Right lobe of liver (tissue), 6 donors: ENCODE results near the gene CCL17. TPM values are rescaled to one million over a fixed set of nuclear protein-coding genes. Genes with fewer than 3 reads are reported as not detected.

Experiments used
- ATAC-seq, 4 donors: fragments of 200-7000 bp; cut with Tn5 transposase; one replicate each; pipeline ENCODE4 v1.9.1; 2020; ENCODE audit warnings: mild to moderate bottlenecking in 4 of 4, moderate library complexity in 4 of 4
- DNase-seq, 3 donors: peaks; one replicate each; pipeline ENCODE4 v3.0.0-alpha.2; 2020
- H3K27ac ChIP-seq, 3 donors: fragments of 200-600 bp; one replicate each; pipeline ENCODE4 v1.8.0; 2022
- H3K27me3 ChIP-seq, 2 donors: fragments of 200-600 bp; one replicate each; pipeline ENCODE4 v1.8.0; 2022
- H3K36me3 ChIP-seq, 4 donors: fragments of 200-600 bp; sonication (generic) in 1 of 4; one replicate each; pipeline versions ENCODE4 v1.5.1 to v1.8.0; 2017 to 2022; ENCODE audit warnings: control low read depth in 1 of 4
- H3K4me1 ChIP-seq, 4 donors: fragments of 200-600 bp; sonication (generic) in 1 of 4; one replicate each; pipeline versions ENCODE4 v1.5.1 to v1.8.0; 2017 to 2022; ENCODE audit warnings: control low read depth in 1 of 4
- H3K4me3 ChIP-seq, 3 donors: fragments of 200-600 bp; one replicate each; pipeline ENCODE4 v1.8.0; 2022
- H3K9me3 ChIP-seq, 4 donors: fragments of 200-600 bp; sonication (generic) in 1 of 4; one replicate each; pipeline versions ENCODE4 v1.5.1 to v1.8.0; 2017 to 2022; ENCODE audit warnings: control low read depth in 1 of 4
- POLR2A ChIP-seq: fragments of 450-650 bp; IDR thresholded peaks from one replicate; pipeline ENCODE4 v1.6.1; 2017; ENCODE audit warnings: antibody characterized with exemption, mild to moderate bottlenecking
- WGBS: methylation state at CpG from one replicate; pipeline ENCODE4 v1.1.6; 2018; ENCODE audit warnings: low coverage, low lambda C conversion rate; ENCODE audit not compliant: insufficient coverage; ENCODE audit errors: missing lambda C conversion rate; 5-methylcytosine and 5-hydroxymethylcytosine counted together
- intact Hi-C, 2 donors: fragments of 100-400 bp; cut with DNase I; formaldehyde crosslinking; loops; one replicate each; pipeline versions ENCODE4 v1.11.2 to v1.14.1; 2022
- total RNA-seq, 6 experiments: library from RNA; depleted of rRNA in 2 of 6; stranded (reverse); fragments of >200 nt in 2 of 6; fragmentation: NEBNext Ultra II Directional in 3 of 6; extraction: Animal tissue kit (Norgen Biotek cat#: 25700) in 3 of 6; gene quantifications; one replicate each; pipeline versions ENCODE4 v1.1.0 to v1.2.4, GENCODE V29; 2016 to 2023
- TF ChIP-seq, protein P1 (sequence below), 4 donors: fragments of 200-600 bp in 3 of 4; fragments of 450-650 bp in 1 of 4; IDR thresholded peaks; one replicate each; pipeline versions ENCODE4 v1.5.1 to v1.8.0; 2016 to 2022; ENCODE audit warnings: antibody characterized with exemption in 4 of 4, mild to moderate bottlenecking in 2 of 4
- donor health status: DM: no; HTN: yes; CAD: no.
- donor health status: DM: no; HTN: no; CAD: no.
- donor health status: DM: no; HTN: no; CAD: no.
- donor health status: DM: no; HTN: yes; CAD: no.
- donor health status: DM: no; HTN: yes; CAD: no.

The CCL17 gene
- total RNA-seq, 6 experiments from 2014 or later = not detected

- peaks cover 0 to 18% (median 10%) of the 10 kb centered on the region in 4 donors for H3K36me3 ChIP-seq
- H3K9me3 ChIP-seq = no peaks in the 10 kb centered on the region
- no peak overlapping the region for H3K27ac ChIP-seq
- H3K27me3 ChIP-seq = no peaks in the 10 kb centered on the region
- TF ChIP-seq, protein P1, sequence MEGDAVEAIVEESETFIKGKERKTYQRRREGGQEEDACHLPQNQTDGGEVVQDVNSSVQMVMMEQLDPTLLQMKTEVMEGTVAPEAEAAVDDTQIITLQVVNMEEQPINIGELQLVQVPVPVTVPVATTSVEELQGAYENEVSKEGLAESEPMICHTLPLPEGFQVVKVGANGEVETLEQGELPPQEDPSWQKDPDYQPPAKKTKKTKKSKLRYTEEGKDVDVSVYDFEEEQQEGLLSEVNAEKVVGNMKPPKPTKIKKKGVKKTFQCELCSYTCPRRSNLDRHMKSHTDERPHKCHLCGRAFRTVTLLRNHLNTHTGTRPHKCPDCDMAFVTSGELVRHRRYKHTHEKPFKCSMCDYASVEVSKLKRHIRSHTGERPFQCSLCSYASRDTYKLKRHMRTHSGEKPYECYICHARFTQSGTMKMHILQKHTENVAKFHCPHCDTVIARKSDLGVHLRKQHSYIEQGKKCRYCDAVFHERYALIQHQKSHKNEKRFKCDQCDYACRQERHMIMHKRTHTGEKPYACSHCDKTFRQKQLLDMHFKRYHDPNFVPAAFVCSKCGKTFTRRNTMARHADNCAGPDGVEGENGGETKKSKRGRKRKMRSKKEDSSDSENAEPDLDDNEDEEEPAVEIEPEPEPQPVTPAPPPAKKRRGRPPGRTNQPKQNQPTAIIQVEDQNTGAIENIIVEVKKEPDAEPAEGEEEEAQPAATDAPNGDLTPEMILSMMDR (IDR thresholded peaks at IDR 0.05) = no peak
- TF ChIP-seq POLR2A = no peak
- intact Hi-C loops = loop anchor here (5.0 to 10.0 kb wide), 2 partner anchors 90 to 93 kb away; no protein-coding TSS in a partner anchor
- no peak for DNase-seq
- H3K4me3 ChIP-seq = no peak overlapping the region
- WGBS = 67% methylated on average over 1 of the region's 3 CpGs
- ATAC-seq = no peak
- no peaks in the 10 kb centered on the region for H3K4me1 ChIP-seq
Measured at GRCh38 chr16:57424583-57424982, 20.0 kb downstream of the CCL17 start.

DNA sequence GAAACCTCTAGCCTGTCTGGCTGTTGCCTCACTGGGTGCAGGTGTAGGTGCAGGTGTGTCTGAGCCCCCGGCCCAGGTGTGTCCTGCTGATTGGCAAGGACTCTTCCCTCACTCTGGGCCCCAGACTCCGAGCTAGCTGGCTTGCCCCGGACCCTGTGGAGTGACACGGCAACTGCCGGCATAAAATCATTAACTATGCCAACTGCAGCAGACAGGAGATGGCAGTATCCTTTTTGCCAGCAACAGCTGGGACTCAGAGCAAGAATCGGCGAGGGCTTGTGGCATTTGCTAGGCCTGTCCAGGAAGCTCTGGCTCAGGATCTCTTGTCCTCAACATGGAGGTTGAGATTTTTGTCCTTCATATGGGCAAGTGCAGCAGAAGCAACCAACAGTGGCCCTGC, 21.8 kb downstream of the CCL17 start:
- Histone ChIP-seq H3K4me3 (no peak overlapping the region), H3K27me3 (no peaks in the 10 kb centered on the region), H3K9me3 (no peaks in the 10 kb centered on the region), H3K27ac (no peak overlapping the region), H3K36me3 (peaks cover 3 to 33% (median 23%) of the 10 kb centered on the region in 4 donors), H3K4me1 (no peaks in the 10 kb centered on the region)
- WGBS = 70% methylated on average over 2 of the region's 7 CpGs
- TF ChIP-seq POLR2A = no peak
- TF ChIP-seq, protein P1 (IDR thresholded peaks at IDR 0.05) = no peak
- ATAC-seq = peak in 1 of 4 donors; percentile 29
- DNase-seq = no peak
- intact Hi-C loops = loop anchor here in 1 of 2 donors (10.0 kb wide), 1 partner anchor 88 kb away; no protein-coding TSS in a partner anchor

GRCh38 chr16:57427307-57427706, 22.7 kb downstream of the CCL17 start:
- no peaks in the 10 kb centered on the region for H3K27me3 ChIP-seq
- TF ChIP-seq, protein P1 (IDR thresholded peaks at IDR 0.05) = no peak
- no peak for TF ChIP-seq POLR2A
- ATAC-seq (no peak), DNase-seq (no peak)
- intact Hi-C loops = loop anchor here in 1 of 2 donors (10.0 kb wide), 1 partner anchor 87 kb away; no protein-coding TSS in a partner anchor
- peaks cover 0 to 1% (median 0%) of the 10 kb centered on the region in 4 donors for H3K4me1 ChIP-seq
- WGBS = 96% methylated on average over 3 of the region's 8 CpGs
- no peak overlapping the region for H3K27ac ChIP-seq
- H3K4me3 ChIP-seq = no peak overlapping the region
- peaks cover 3 to 43% (median 31%) of the 10 kb centered on the region in 4 donors for H3K36me3 ChIP-seq
- no peaks in the 10 kb centered on the region for H3K9me3 ChIP-seq

GRCh38 chr16:57427824-57428223, 23.3 kb downstream of the CCL17 start:
- ATAC-seq = peak in 1 of 4 donors; percentile 47
- Histone ChIP-seq H3K27me3 (no peaks in the 10 kb centered on the region), H3K36me3 (peaks cover 3 to 48% (median 33%) of the 10 kb centered on the region in 4 donors), H3K9me3 (no peaks in the 10 kb centered on the region), H3K27ac (no peak overlapping the region), H3K4me1 (peaks cover 0 to 7% (median 0%) of the 10 kb centered on the region in 4 donors), H3K4me3 (no peak overlapping the region)
- DNase-seq = no peak
- TF ChIP-seq, protein P1 (IDR thresholded peaks at IDR 0.05) = no peak
- no peak for TF ChIP-seq POLR2A
- intact Hi-C loops = loop anchor here in 1 of 2 donors (10.0 kb wide), 1 partner anchor 87 kb away; no protein-coding TSS in a partner anchor
